Measurements from ENCODE around the gene ENSA.
A peak's percentile ranks its signal among the peaks of the same experiment; 100 is the strongest.

GRCh38 chr1:150621497-150622302 is 7.7 kb downstream of the ENSA start:
- peak; percentile 76 to 84 (median 77) for TF ChIP-seq CTCF (IDR thresholded peaks at IDR 0.05)
- TF ChIP-seq POLR2A (IDR thresholded peaks at IDR 0.05; ENCODE audit: low read depth): peak; percentile 8

Measured in esophagus muscularis mucosa (tissue), 3 donors.